K562 (cell line): ENCODE results near the gene MLX. TPM values are rescaled to one million over a fixed set of nuclear protein-coding genes. Genes with fewer than 3 reads are reported as not detected.

Source experiments
- BHLHE40 ChIP-seq: IDR thresholded peaks from 2 replicates; pipeline ENCODE4 v1.6.1; 2011; ENCODE audit warnings: low read length, improper control_type of control experiment
- BMI1 ChIP-seq: fragments of 150-350 bp; IDR thresholded peaks from 2 replicates; pipeline ENCODE4 v1.6.1; 2014; ENCODE audit warnings: low read length
- CBFA2T3 ChIP-seq: fragments of 450-650 bp; IDR thresholded peaks from 2 replicates; pipeline ENCODE4 v1.6.1; 2017
- CCAR2 ChIP-seq: fragments of 200-400 bp; formaldehyde crosslinking; IDR thresholded peaks from 2 replicates; pipeline ENCODE4 v1.6.1; 2017; ENCODE audit warnings: mild to moderate bottlenecking, low read depth, low read length
- COPS2 ChIP-seq: fragments of 450-650 bp; conservative IDR thresholded peaks from 2 replicates; pipeline ENCODE4 v1.6.1; 2016; ENCODE audit warnings: mild to moderate bottlenecking, moderate library complexity
- FOXJ2 ChIP-seq: fragments of 200-800 bp; sonication (Bioruptor generic); IDR thresholded peaks from 2 replicates; pipeline ENCODE4 v1.6.1; 2016; ENCODE audit warnings: missing genetic modification characterization, missing compliant biosample characterization
- FUS ChIP-seq: fragments of 200-400 bp; formaldehyde crosslinking; optimal IDR thresholded peaks from 2 replicates; pipeline ENCODE3; 2017; ENCODE audit warnings: low read depth, low read length
- HMG20B ChIP-seq: fragments of 250-450 bp; sonication (Bioruptor Pico); IDR thresholded peaks from 2 replicates; pipeline ENCODE4 v1.5.0; 2021; ENCODE audit warnings: mild to moderate bottlenecking
- ILK ChIP-seq: fragments of 450-650 bp; IDR thresholded peaks from 2 replicates; pipeline ENCODE4 v1.6.1; 2016; ENCODE audit warnings: missing genetic modification characterization, low read depth, mild to moderate bottlenecking, missing compliant biosample characterization, moderate library complexity, borderline replicate concordance
- MBD2 ChIP-seq: sonication (generic); IDR thresholded peaks from 2 replicates; pipeline ENCODE4 v1.6.1; 2016; ENCODE audit warnings: low read depth, borderline replicate concordance
- SMAD2 ChIP-seq: fragments of 150-350 bp; IDR thresholded peaks from 2 replicates; pipeline ENCODE4 v1.6.1; 2014; ENCODE audit warnings: low read depth, mild to moderate bottlenecking, low read length
- STAT5A ChIP-seq: IDR thresholded peaks from 2 replicates; pipeline ENCODE4 v1.6.1; 2012; ENCODE audit warnings: low read length, inconsistent platforms, borderline replicate concordance
- TBL1XR1 ChIP-seq, 2 experiments: IDR thresholded peaks; 2 replicates each; pipeline ENCODE4 v1.6.1; 2012; ENCODE audit warnings: improper control_type of control experiment in 2 of 2, low read length in 2 of 2, mild to moderate bottlenecking in 1 of 2
- ZFP1 ChIP-seq: fragments of 450-650 bp; formaldehyde crosslinking; IDR thresholded peaks from 2 replicates; pipeline ENCODE4 v1.4.0; 2020; ENCODE audit warnings: mild to moderate bottlenecking, mixed read lengths
- ZFX ChIP-seq: sonication (generic); formaldehyde crosslinking; IDR thresholded peaks from 2 replicates; pipeline ENCODE4 v1.8.0; 2022; ENCODE audit warnings: mild to moderate bottlenecking, missing genetic modification reagents, moderate library complexity
- polyA plus RNA-seq, 8 experiments: library from polyadenylated mRNA; depleted of rRNA in 4 of 8; stranded (reverse) in 5 of 8; unstranded in 3 of 8; fragments of >200 nt; fragmentation: Nextera tagmentation in 2 of 8; fragmentation: Illumina TruSeq in 1 of 8; extraction: Ambion mirVana in 2 of 8; extraction: Trizol in 1 of 8; gene quantifications; 2 replicates each; pipeline versions ENCODE4 v1.2.1 to v1.2.3, GENCODE V29; 2011 to 2014; ENCODE audit warnings: inconsistent platforms in 1 of 8, missing spikeins in 1 of 8
- total RNA-seq, 7 experiments: library from RNA; depleted of rRNA in 6 of 7; stranded (reverse); fragments of >200 nt in 6 of 7; fragmentation: Illumina TruSeq in 2 of 7; extraction: Trizol in 2 of 7; gene quantifications; 2 replicates each; pipeline versions ENCODE4 v1.2.1 to v1.2.3, GENCODE V29; 2011 to 2021; ENCODE audit warnings: low replicate concordance in 1 of 7
- TF ChIP-seq, protein P1 (sequence below): sonication (generic); formaldehyde crosslinking; IDR thresholded peaks from 2 replicates; pipeline ENCODE4 v1.8.0; 2022; ENCODE audit warnings: missing genetic modification reagents, mild to moderate bottlenecking, moderate library complexity, borderline replicate concordance
- TF ChIP-seq, protein P2 (sequence below): conservative IDR thresholded peaks from 2 replicates; pipeline ENCODE4 v1.6.1; 2011; ENCODE audit warnings: low read depth, mild to moderate bottlenecking, low read length; ENCODE audit not compliant: control insufficient read depth
- TF ChIP-seq, protein P3 (sequence below): fragments of 150-350 bp; IDR thresholded peaks from 2 replicates; pipeline ENCODE4 v1.6.1; 2014; ENCODE audit warnings: low read depth, mild to moderate bottlenecking, low read length, borderline replicate concordance
- TF ChIP-seq, protein P4 (sequence below): IDR thresholded peaks from 2 replicates; pipeline ENCODE4 v1.6.1; 2011; ENCODE audit warnings: borderline replicate concordance, low read depth, mild to moderate bottlenecking, moderate library complexity, low read length; ENCODE audit not compliant: insufficient read depth, poor library complexity, severe bottlenecking
- TF ChIP-seq, protein P5 (sequence below): IDR thresholded peaks from 2 replicates; pipeline ENCODE4 v1.6.1; 2011; ENCODE audit not compliant: insufficient read length; ENCODE audit errors: extremely low read depth

Gene MLX
- total and polyA plus RNA-seq, 9 of the 15 experiments (the other 6 are each of a cell fraction or from before 2014, with no cell fraction given): 42.9 to 100 (median 58.9) TPM

DNA sequence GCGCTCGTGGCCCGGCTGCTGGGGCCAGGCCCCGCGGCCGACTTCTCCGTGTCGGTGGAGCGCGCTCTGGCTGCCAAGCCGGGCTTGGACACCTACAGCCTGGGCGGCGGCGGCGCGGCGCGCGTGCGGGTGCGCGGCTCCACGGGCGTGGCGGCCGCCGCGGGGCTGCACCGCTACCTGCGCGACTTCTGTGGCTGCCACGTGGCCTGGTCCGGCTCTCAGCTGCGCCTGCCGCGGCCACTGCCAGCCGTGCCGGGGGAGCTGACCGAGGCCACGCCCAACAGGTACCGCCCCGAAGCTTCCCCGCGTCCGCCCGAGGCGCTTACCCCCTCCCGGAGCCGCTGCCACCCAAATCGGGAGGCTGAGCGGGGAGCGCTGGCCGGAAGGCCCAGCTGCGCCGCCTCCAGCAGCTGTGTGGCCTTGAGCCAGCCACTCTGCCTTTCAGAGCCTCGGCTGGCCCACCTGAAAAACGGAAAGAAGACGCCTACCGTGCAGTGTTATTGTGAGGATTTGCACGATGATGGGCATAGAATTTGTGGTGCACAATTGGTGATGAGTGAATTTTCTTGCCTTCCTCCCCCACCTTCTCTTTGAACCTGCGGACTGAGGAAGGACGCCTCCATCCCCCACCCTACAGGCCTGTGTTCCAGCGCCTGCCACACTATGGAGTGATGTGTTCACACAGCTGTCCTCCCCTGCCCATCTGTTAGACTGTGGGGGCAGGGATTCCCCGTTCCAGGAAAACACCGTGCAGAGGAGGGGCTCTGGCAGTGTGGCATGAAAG is 30.3 kb upstream of the MLX start (continued):
- TF ChIP-seq, protein P1, sequence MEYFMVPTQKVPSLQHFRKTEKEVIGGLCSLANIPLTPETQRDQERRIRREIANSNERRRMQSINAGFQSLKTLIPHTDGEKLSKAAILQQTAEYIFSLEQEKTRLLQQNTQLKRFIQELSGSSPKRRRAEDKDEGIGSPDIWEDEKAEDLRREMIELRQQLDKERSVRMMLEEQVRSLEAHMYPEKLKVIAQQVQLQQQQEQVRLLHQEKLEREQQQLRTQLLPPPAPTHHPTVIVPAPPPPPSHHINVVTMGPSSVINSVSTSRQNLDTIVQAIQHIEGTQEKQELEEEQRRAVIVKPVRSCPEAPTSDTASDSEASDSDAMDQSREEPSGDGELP (CRISPR knock-in tag): peak; percentile 92
- TF ChIP-seq ZFP1 (CRISPR knock-in tag) (no peak), STAT5A (no peak), HMG20B (CRISPR knock-in tag) (no peak), BMI1 (no peak), TBL1XR1 (IDR thresholded peaks at IDR 0.05; ENCODE audit: low read length in 2 of 2) (no peak), BHLHE40 (peak; percentile 72), SMAD2 (no peak), CBFA2T3 (peak; percentile 43), FOXJ2 (0 out of 2 replicates have a peak, but pooled peaks have one; percentile 24), CCAR2 (no peak), FUS (no peak), ILK (tag) (no peak), ZFX (CRISPR knock-in tag) (peak; percentile 71), MBD2 (no peak; the same call in 1 of the 2 replicates), COPS2 (no peak)
- TF ChIP-seq, protein P2, sequence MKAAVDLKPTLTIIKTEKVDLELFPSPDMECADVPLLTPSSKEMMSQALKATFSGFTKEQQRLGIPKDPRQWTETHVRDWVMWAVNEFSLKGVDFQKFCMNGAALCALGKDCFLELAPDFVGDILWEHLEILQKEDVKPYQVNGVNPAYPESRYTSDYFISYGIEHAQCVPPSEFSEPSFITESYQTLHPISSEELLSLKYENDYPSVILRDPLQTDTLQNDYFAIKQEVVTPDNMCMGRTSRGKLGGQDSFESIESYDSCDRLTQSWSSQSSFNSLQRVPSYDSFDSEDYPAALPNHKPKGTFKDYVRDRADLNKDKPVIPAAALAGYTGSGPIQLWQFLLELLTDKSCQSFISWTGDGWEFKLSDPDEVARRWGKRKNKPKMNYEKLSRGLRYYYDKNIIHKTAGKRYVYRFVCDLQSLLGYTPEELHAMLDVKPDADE: 0 out of 2 replicates have a peak, but pooled peaks have one; percentile 47
- TF ChIP-seq, protein P3, sequence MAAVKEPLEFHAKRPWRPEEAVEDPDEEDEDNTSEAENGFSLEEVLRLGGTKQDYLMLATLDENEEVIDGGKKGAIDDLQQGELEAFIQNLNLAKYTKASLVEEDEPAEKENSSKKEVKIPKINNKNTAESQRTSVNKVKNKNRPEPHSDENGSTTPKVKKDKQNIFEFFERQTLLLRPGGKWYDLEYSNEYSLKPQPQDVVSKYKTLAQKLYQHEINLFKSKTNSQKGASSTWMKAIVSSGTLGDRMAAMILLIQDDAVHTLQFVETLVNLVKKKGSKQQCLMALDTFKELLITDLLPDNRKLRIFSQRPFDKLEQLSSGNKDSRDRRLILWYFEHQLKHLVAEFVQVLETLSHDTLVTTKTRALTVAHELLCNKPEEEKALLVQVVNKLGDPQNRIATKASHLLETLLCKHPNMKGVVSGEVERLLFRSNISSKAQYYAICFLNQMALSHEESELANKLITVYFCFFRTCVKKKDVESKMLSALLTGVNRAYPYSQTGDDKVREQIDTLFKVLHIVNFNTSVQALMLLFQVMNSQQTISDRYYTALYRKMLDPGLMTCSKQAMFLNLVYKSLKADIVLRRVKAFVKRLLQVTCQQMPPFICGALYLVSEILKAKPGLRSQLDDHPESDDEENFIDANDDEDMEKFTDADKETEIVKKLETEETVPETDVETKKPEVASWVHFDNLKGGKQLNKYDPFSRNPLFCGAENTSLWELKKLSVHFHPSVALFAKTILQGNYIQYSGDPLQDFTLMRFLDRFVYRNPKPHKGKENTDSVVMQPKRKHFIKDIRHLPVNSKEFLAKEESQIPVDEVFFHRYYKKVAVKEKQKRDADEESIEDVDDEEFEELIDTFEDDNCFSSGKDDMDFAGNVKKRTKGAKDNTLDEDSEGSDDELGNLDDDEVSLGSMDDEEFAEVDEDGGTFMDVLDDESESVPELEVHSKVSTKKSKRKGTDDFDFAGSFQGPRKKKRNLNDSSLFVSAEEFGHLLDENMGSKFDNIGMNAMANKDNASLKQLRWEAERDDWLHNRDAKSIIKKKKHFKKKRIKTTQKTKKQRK: no peak
- TF ChIP-seq, protein P4, sequence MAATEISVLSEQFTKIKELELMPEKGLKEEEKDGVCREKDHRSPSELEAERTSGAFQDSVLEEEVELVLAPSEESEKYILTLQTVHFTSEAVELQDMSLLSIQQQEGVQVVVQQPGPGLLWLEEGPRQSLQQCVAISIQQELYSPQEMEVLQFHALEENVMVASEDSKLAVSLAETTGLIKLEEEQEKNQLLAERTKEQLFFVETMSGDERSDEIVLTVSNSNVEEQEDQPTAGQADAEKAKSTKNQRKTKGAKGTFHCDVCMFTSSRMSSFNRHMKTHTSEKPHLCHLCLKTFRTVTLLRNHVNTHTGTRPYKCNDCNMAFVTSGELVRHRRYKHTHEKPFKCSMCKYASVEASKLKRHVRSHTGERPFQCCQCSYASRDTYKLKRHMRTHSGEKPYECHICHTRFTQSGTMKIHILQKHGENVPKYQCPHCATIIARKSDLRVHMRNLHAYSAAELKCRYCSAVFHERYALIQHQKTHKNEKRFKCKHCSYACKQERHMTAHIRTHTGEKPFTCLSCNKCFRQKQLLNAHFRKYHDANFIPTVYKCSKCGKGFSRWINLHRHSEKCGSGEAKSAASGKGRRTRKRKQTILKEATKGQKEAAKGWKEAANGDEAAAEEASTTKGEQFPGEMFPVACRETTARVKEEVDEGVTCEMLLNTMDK: no peak
- TF ChIP-seq, protein P5, sequence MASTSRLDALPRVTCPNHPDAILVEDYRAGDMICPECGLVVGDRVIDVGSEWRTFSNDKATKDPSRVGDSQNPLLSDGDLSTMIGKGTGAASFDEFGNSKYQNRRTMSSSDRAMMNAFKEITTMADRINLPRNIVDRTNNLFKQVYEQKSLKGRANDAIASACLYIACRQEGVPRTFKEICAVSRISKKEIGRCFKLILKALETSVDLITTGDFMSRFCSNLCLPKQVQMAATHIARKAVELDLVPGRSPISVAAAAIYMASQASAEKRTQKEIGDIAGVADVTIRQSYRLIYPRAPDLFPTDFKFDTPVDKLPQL: no peak
